ENCODE results near the gene CRADD.
"Not testable (repeated sequence)": the region's sequence is repeated elsewhere in the genome, so short reads cannot be mapped to it uniquely, and the experiment has no call there.

CRADD gene

GRCh38 chr12:93677195-93678064 is at the start of gene CRADD:
TSS of gene CRADD (plus strand) at chr12:93677375.
- peak; percentile 96 for DNase-seq

DNA sequence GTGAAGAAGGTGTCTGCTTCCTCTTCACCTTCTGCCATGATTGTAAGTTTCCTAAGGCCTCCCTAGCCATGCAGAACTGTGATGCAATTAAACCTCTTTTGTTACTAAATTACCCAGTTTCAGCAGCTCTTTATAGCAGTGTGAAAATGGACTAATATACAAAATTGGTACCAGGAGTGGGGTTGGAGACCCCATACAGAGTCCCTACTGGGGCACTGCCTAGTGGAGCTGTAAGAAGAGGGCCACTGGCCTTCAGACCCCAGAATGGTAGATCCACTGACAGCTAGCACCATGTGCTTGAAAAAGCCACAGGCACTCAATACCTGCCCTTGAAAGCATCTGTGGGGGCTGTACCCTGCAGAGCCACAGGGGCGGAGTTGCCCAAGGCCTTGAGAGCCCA is 44.8 kb upstream of the CRADD start:
- no peak for DNase-seq

DNA sequence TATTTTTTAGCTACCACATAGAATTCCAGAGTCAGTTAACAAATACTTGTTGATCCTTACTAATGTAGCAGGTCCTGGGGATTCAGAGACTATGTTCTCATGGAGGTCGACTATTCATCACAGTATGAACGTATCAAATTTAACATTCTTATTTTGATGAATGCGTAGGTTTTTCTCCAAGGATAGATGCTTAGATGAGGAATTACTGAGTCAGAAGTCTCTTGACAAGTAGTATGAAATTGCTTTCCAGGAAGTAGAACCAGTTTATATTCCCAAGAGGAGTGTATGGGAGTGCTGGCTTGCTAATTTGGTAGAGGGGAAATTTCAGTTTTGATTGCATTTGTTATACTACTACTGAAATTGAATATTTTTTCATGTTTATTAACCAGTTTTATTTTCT is 42.8 kb upstream of the CRADD start:
- no peak for DNase-seq

DNA sequence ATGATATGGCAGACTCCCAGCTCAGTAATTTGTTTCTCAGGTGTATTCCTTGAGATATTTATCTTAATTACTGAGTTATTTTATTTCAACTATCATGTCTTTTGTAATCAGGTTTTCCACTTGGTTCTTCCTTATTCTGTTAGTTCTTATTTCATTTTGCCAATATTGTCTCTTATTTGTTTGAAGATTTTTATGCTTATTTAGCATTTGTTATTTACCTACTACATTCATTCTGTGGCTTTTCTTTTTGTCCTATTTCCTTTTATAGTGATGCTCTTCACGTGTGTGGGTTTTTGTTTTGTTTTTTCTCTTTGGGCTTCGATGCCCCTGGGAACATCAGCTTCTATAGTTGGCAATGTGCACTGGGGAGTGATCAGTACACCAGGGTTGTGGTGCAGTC is 40.5 kb upstream of the CRADD start:
- DNase-seq = no peak

GRCh38 chr12:93638095-93638494 is 39.1 kb upstream of the CRADD start:
- no peak for DNase-seq

DNA sequence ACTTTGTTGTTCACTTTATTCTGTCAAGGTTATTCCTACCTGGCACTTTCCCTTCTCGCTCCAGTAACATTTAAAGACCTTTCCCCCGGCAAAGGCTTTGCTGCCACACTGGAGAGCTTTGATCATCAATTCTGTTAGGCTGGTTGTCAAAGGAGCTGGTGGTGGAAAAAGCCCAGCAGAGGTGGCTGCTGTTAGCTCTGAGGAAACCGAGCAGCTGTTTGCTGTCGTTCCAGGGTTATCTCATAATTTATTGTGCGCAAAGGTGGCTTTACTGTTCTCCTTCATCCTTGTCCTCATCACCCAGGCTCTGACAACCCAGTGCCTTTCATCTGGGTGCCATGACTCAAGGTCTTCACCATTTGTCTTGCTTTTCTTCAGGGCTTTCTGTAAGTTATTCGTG is 38.2 kb upstream of the CRADD start:
- DNase-seq = no peak

- no peak for DNase-seq
Measured at GRCh38 chr12:93639406-93639805, 37.8 kb upstream of the CRADD start.

DNA sequence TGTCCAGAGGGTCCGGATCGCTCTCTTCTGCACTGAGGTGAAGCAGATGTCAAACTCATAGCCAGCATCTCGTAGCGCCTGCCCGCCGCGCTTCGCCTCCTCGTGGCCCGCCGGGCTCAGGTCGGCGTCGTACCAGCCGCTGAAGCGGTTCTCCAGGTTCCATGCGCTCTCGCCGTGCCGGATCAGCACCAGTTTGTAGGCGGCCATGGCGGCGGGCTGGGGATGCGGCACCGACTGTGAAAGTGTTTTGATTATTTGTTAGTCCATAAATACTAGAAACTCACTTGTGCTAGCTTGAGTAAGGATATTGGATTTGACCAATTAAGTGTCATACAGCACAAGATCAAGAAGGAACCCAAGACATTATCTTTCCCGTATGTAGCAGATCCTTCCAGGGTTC is 35.8 kb upstream of the CRADD start:
- not testable (repeated sequence) for DNase-seq

DNA sequence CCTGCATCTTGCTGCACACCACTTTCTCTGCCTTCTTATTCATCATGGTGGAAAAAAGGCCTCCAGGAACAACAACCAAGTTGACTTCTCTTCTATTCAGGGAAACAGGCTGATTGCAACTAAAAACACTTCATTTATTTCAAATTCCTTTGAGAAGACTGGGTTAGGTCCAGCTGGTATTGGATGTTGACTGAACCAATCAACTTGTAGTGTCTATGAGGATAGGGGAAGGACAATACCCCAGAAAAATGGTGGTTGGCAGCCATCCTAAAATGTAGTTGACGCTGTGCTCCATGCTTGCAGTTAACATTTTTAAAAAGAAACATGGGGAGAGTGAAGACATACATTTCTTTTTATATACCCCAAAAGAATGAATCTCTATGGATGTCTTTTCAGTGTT is 34.4 kb upstream of the CRADD start:
- DNase-seq = no peak

- no peak for DNase-seq
Measured at GRCh38 chr12:93645702-93646101, 31.5 kb upstream of the CRADD start.

DNA sequence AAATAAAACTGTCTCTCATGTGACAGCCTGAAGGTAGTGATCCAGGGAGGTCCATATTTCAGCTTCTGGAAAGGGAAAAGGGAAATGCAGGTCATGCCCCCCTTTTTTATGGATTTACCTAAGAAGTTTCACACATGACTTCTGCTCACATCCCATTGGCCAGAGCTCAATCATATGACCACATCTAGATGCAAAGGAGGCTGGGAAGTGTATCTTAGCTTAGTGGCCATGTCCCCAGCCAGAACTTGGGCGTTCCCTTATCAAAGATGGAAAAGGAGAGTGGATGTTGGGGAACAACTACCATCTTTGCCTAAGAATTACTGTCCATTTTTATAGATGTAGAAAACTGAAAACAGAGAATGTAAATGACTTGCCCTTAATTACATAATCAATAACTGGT is 26.5 kb upstream of the CRADD start:
- DNase-seq = no peak

- no peak for DNase-seq
Measured at GRCh38 chr12:93653079-93653478, 24.1 kb upstream of the CRADD start.

- no peak for DNase-seq
Measured at GRCh38 chr12:93653712-93654111, 23.5 kb upstream of the CRADD start.

DNA sequence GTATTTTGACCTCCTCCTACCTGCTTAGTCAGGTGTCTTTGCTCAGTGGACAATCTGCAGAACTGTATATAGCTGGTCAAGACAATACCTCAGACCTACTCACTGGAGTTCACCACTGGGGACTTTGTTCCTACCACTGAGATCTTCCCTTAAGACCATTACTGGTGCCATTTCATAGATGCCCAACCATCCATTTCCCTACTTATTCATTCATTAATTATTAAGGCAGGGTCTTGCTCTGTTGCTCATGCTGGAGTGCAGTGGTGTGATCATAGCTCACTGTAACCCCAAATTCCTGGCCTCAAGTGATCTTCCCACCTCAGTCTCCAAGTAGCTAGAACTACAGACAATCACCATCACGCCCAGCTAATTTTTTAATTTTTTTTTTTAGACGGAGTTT is 22.8 kb upstream of the CRADD start:
- DNase-seq = no peak

- DNase-seq = no peak
Measured at GRCh38 chr12:93657071-93657470, 20.1 kb upstream of the CRADD start.

GRCh38 chr12:93661021-93661420 is 16.2 kb upstream of the CRADD start:
- DNase-seq = no peak

GRCh38 chr12:93663006-93663728 is 14.0 kb upstream of the CRADD start:
- no peak for DNase-seq

GRCh38 chr12:93663729-93664084 is 13.5 kb upstream of the CRADD start:
- DNase-seq = no peak

- no peak for DNase-seq
Measured at GRCh38 chr12:93664573-93665138, 12.5 kb upstream of the CRADD start.

DNA sequence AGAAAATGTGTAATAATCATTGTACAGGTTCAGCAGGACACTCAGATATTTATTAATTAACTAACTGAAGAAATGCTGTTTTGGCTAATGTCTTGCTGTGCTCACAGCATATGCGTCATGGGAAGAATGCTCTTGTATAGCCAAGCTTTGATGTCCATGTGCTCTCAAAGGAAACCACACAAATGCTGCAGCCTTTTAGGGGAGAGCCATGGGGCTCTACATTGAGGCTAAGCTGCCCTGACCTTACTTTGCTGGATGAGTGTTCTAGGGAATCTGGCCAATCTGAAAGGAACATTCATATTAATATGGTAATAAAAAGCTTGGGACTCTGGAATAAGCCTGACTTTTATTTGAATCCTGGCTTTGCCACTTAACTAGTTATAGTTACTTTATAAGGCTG is 9.5 kb upstream of the CRADD start:
- no peak for DNase-seq

DNA sequence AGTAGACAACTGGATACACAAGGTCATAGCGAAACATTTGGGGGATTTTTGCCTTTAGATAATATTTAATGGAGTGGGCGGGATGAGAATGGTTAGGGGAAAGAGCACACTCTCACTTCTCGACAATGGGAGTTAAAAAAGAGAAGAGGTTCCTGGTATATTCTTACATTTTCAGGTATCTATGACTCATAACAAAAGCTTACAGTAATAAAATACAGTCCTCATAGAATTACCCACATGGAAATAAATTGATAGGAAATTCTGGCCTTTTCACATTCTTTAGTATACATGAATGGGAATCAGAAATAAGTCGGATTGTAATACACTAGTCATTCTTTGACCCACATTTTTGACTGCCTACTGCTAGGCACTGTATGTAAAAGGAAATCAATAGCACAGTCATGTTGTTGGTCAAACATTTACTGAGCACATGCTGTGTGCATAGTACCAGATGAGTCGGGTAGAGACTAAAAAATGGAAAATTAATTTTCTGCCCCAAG is 8.2 kb upstream of the CRADD start:
- DNase-seq = no peak

GRCh38 chr12:93669452-93669851 is 7.7 kb upstream of the CRADD start:
- no peak for DNase-seq

DNA sequence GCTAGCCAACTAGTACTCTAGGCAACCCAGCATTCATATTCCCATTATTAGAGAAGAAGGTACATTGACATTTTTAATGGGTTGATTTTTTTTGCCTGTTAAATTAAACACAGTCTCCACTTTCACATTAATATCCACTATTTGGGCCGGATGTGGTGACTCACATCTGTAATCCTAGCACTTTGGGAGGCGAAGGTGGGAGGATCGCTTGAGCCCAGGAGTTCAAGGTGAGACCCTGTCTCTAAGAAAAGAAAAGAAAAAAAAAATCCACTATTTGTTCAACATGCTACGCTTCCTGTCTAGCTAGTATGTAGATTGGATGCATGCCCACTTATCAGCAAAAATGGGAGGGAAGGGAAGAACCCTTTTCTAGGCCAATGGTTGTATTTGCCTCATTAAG is 7.1 kb upstream of the CRADD start:
- no peak for DNase-seq

- no peak for DNase-seq
Measured at GRCh38 chr12:93671044-93671443, 6.1 kb upstream of the CRADD start.
